SKM-1 (cell line): Measurements from ENCODE around the gene SRPK2.

ENCODE experiments used
- DNase-seq: peaks from one replicate; lab custom pipeline; 2025; ENCODE audit not compliant: unreplicated experiment; lab: John Stamatoyannopoulos, UW

The SRPK2 gene

DNA sequence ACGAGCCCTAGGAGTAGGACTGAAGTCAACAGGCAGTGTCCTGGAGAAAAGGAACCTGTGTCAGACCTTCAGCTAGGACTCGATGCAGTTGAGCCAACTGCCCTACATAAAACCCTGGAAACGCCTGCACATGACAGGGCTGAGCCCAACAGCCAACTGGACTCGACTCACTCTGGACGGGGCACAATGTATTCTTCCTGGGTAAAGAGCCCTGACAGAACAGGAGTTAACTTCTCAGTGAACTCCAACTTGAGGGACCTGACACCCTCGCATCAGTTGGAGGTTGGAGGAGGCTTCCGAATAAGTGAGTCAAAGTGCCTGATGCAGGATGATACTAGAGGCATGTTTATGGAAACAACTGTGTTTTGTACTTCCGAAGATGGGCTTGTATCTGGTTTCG lies 281.3 kb downstream of the SRPK2 start:
- no peak for DNase-seq

DNA sequence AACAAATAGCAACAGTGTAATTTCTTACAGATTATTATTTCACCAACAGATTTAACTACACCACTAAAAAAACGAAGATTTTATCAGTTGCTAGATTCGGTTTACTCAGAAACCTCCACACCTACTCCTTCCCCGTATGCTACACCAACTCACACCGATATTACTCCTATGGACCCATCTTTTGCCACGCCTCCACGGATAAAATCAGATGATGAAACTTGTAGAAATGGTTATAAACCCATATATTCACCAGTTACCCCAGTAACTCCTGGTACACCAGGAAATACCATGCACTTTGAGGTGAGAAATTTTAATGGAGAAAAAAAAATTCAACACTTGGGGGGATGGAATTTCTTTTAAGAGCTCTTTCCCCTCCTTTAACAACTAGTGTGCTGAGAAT lies 282.2 kb downstream of the SRPK2 start:
- DNase-seq: no peak

DNA sequence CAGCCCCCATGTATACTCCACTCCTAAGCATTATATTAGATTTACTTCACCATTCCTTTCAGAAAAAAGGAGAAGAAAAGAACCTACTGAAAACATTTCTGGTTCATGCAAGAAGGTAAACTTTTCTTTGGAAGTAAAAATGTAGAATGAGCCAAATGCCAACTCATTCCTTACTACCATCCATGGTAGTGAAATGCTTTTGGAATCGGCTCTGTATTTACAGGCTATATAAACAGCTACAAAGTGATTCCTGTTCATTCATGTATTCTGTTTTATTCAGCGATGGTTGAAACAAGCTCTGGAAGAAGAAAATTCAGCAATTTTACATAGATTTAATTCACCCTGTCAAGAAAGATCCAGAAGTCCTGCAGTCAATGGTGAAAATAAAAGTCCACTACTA lies 283.1 kb downstream of the SRPK2 start:
- DNase-seq: no peak

DNA sequence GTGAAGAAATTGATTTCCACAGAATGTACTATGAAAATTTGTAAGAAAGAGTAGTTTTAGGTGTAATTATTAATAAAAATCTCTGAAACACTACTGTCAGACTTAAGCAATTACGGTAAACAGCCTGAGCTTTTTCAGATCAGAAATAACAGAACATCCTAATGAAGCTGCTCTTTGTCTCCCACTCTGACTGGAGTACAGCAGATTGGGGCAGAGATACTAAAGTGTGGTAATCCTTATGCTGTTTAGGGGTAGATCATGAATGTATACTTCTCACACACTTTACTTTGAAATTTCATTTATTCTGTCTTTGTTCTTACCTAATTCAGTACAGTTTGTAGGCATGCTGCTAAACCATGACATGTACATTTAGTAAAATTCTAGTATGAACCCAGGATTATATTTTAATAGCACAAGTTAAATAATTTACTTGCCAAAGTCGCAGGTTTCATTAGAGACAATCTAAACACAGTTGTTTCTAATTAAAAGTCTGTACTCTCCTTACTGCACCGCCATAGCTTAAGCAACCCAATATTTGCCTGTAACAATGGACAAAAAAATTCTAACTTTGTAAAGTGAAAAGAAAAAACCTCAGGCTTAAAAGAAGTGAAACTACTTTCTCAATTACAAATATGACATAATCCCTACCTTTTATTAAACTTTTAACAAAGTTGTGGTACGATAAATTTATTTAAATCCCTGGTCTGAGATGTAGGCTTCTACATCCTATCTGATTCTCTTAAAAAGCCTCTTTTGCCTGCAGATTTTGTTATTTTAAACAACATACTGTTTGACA lies 286.0 kb downstream of the SRPK2 start:
- no peak for DNase-seq

DNA sequence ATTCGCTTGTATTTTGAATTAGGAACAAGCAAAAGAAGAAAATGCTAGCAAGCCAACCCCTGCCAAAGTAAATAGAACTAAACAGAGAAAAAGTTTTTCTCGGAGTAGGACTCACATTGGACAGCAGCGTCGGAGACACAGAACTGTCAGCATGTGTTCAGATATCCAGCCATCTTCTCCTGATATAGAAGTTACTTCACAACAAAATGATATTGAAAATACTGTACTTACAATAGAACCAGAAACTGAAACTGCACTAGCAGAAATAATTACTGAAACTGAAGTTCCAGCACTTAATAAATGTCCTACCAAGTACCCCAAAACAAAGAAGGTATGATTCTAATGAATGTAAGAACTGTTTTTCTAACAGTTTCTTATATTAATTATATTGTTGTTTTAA lies 286.9 kb downstream of the SRPK2 start:
- no peak for DNase-seq

DNA sequence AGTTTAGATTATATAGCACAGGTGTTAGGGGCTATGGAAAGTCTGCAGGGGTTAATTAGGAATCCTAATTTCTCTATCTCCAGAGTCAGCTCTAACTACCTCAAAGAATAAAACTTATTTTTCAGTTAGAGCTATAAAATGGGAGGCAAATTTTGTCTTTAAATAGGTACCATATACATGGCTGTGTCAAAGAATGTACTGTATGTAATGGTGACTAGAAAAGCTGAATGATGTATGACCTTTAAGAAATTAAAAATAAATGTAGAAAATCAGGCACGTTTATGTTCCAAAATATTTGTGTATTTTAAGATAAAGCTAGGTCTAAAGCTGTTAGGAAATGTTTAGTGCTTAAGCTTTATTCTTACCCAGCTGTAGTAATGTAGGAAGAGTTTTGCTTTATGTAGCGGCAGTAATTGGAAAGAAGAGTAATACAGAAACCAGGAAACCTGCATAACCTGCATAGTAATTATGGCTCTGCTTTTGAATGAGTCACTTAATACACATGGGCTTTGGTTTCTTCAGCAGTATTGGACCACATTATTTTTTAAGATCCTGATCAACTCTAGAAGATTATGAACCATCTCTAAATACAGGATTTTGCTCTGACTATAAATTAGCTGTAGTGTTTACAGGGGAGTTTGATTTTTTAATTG lies 289.7 kb downstream of the SRPK2 start:
- DNase-seq: no peak

DNA sequence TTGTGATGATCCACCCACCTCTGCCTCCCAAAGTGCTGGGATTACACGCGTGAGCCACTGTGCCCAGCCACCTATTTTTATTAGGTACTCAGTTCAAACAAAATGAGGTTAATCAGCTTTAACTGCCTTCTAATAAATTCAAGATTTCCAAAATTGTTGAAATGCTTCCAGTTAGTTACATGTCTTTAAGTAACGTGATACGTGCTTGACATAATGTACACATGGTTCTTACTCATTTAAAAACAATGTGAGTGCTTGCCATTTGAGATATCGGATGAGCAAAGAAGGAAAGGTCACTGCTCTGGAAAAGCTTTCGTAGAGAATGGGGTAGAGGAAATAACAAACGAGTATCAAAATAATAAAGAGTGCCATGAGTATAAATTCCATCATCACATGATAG lies 291.1 kb downstream of the SRPK2 start:
- DNase-seq: no peak

DNA sequence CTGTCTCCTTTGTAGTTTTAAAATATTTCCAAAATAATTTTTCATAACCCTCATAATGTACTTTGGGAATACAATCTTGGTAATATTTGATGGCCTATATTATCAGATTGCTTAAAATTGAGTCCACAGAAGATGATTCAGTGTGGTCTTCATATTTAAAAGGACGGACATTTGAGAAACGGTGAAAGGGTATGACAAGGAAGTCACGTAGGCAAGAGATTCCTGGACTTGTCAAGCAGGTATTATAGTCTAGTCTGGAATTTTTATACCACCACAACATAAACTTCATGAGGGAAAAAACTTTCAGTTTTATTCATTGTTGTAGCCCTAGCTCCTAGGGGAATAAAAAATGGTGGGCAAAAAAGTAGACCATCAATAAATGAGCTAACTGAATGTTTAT lies 292.4 kb downstream of the SRPK2 start:
- DNase-seq: no peak

DNA sequence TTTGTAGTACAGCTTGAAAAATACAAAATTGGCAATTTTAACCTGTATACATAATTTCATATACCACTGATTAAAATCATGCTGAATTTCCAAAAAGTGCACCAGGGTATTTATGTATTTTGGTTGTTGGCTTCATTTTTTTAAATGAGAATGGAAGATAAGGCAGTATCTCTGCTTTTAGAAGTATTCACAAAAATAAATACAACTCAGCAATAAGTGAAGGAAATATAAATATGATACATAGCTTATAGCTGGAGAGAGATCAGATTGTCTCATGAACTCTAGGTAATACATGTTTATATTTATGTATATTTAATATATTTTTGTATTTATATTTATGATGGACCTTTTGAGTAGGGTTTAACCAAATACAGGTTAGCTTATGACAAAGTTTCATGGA lies 293.8 kb downstream of the SRPK2 start:
- DNase-seq: no peak

DNA sequence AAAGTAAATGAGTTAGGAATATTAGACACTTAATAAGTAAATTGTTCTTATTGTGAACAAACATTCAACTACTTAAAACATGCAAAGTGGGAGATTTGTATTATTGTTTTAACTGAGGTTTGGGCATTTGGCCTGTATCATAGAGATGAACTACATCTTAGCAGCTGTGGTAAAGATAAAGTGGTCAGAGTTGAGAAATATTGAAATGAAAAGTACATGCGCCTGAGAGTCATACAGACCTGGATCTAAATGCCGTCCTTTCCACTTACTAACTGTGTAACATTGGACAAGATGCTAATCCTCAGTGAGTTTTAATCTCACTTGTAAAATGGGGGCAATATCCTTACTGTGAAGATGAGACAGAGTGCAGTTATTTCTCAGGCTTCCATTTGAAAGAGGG lies 300.3 kb downstream of the SRPK2 start:
- no peak for DNase-seq

DNA sequence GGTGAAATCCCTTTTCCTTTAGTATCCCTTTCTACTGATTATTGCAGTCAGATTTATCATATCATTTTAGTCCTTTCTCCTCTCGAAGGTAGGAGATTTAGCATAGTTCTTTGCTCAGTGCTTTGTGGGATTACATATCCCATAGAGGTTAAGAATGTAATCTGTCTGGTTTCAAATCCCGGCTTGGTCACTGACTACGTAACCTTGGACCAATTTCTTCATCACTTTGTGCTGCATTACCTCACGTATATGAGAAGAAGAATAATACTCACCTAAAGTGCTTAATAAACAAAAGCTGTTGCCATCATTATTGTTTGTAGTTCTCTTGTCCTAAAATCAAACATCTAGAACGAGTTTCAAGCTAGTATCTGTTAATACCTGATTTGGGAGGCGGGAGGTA lies 300.7 kb downstream of the SRPK2 start:
- DNase-seq: no peak

DNA sequence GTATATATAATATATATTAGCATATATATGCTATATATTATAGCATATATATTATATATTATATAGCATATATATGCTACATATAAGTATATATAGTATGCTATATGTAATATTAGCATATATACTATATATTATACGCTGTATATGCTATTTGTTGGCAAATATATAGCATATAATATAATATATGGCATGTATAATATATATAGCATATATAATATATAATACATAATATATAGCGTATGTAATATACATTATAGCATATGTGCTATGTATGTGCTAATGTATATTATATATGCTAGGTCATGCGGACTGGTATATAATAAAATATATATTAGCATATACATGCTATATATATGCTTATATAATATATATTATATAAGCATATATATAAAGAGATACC lies 301.9 kb downstream of the SRPK2 start:
- DNase-seq: no peak

DNA sequence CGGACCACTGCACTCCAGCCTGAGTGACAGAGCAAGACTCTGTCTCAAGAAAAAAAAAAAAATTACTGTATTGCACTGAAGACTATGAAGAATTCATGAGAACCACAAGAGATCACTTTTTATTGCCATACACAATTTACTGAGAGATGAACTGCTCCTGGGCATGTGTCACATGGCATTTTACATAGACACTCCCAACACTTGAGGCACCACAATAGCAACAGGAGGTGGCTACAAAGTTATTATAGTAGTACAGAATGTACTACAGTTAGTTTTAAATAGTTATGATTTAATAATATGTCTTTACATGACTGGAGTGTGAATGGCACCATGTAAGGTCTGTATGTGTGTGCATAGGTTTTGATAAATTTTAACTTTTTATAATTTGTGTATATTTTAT lies 304.1 kb downstream of the SRPK2 start:
- DNase-seq: no peak

DNA sequence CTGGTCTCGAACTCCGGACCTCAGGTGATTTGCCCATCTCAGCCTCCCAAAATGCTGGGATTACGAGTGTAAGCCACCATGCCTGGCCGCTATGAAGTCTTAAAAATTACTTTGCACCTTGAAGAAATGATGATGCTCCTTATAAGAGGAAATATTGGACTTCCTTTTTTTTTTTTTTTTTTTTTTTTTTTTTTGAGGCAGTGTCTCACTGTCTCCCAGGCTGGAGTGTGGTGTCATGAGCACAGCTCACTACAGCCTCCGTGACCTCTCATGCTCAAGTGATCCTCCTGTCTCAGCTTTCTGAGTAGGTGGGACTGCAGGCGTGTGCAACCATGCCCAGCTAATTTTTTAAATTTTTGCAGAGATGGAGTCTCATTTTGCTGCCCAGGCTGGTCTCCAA lies 309.4 kb downstream of the SRPK2 start:
- no peak for DNase-seq

DNA sequence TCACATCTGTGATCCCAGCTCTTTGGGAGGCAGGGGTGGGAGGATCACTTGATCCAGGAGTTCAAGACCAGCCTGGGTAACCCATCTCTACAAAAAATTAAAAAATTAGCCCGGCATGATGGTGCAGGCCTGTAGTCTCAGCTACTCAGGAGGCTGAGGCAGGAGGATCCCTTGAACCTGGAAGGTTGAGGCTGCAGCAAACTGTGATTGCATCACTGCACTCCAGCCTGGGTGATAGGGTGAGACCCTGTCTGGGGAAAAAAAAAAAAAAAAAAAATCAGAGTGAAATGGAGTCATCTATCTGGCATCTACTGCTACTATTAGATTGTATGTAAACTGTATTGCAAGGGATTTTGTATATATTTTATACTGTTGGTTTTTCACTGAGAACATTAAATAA lies 315.6 kb downstream of the SRPK2 start:
- DNase-seq: no peak

DNA sequence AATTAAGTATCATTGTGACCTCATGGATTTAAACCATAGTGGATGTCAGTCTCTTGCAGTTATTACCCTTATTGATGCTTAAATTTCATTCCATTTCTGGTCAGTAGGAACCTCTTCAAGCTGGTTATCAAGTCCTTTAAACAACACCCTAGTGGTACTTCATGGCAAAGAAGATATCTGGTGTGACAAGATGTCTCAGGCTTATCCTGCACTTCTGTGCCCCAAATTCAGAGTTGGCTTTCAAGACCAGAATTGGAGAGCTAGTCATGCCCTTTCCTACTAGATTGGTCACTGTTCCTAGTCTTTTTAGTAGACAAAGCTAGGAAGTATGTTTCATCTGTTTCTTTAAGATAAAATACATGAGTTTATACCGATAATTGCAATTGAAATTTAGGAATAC lies 319.8 kb downstream of the SRPK2 start:
- no peak for DNase-seq

DNA sequence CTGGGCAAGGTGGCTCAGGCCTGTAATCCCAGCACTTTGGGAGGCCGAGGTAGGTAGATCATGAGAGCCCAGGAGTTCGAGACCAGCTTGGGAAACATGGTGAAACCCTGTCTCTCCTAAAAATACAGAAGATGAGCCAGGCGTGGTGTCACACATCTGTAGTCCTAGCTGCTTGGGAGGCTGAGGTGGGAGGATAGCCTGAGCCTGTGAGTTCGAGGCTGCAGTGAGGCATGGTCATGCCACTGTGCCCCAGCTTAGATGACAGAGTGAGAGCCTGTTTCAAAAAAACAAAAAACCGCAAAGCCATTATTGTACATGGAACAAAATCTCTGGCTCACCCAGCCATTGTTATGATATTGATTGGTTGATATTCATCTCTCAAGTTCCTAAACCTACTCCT lies 321.0 kb downstream of the SRPK2 start:
- DNase-seq: no peak
